Stimulated activated CD4-positive, alpha-beta T cell treated with anti-CD3 and anti-CD28 coated beads, Interleukin-2, amount 100 ng/mL, for 24 hours (primary cell): Measurements from ENCODE around the gene HIGD2A.

ENCODE experiments used
- DNase-seq, 2 donors: peaks; one replicate each; pipeline ENCODE4 v3.0.0-alpha.2; 2020

The HIGD2A gene, protein sequence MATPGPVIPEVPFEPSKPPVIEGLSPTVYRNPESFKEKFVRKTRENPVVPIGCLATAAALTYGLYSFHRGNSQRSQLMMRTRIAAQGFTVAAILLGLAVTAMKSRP

DNA sequence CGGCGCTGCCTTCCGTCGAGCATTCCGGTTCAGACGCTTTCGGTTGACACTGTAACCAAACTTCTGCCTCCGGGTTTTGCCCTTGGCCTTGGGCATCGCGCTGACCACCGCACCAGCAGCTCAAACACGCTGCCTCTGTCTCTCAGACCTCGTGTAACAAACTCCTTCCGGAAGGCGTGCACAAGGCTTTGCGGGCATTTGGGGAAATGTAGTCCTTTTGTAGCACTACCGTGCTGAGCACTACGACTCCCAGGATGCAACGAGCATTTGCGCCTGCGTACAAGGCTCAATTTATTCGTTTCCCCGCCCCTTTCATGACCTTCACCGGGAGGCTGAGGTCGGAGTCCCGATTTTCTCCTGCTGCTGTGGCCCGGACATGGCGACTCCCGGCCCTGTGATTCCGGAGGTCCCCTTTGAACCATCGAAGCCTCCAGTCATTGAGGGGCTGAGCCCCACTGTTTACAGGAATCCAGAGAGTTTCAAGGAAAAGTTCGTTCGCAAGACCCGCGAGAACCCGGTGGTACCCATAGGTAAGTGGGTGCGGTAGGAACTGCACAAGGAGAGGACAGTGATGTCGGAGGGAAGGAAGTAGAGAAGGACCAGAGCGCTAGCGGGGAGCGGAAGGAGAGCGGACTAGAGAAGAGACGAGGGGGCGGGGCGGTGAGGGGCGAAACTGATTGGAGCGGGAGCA is at the start of gene HIGD2A, which contains the start of gene NOP16:
Gene HIGD2A (plus strand): TSS at position 308 of the 691 bp plus-strand sequence. CDS start 69 bp downstream, at position 377.
Gene NOP16 (minus strand): TSS at position 155 of the 691 bp plus-strand sequence. CDS start 59 bp downstream, at position 96.
- DNase-seq: peak; percentile 99 to 100

DNA sequence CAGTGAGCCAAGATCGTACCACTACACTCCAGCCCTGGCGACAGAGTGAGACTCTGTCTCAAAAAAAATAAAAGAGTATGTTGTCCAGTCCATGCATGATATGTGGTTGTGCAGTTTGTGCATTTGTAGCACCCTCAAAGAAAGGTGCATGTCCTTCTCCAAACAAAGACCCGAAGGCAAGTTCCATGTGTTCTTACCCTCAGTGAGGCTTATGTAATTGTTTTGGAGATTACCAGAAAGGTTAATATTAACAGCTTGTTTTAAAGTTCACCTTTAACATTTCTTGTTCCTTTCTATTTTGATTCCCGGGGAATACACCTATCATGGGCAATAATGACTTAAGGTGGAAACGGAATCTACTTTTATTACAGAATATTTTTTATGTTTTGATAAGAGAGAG is 49.2 kb upstream of the HIGD2A start:
- no peak for DNase-seq

DNA sequence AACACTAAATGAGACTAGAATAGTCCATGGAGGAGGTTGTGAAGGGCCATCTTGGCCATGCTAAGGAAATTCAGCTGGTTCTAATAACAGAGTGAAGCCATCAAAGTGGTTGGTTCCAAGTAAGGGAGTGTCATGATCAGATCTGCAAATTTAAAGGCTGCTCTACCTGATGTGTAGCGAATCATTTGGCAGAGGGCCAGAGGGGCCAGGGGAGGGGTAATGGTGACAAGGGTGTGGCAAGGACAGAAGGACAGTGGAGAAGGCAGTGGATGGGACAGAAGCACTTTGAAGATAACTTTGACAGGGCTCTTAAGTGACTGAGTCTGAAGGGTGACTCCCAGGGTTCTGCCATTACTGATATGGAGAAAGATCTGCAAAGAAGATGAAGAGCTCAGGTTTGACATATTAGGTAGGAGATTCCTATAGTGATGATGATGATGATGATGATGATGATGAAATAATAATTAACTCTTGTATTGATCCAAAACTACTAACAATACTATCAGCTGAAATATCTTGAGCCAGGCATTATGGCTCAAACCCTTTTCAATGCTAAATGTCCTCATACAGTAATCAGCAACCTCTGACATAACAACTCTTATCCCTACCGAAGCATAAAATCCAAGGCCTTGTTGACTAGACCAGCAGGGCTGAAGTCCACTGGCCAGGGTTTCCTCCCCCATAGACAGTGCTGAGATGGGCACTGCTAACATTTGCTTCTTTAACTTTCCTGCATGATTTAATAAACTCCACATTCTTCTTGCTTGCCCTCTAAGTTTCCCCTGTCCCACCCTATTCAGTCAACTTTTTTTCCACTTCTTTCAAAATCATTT is 47.0 kb upstream of the HIGD2A start:
- DNase-seq: no peak

DNA sequence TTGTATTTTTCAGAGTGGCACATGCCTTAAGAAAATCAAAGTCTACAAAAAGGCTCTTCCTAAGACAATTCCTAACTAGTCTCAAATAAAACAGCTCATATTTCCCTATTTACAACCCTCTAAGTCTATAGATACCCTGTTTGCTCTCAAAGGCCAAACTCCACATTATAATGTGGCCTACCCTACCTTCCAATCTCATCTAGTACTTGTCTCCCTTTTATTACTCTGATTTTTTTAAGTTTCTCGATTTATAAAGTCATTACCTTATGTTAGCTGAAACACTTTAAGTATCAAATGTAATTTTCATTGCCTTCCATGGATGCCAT is 46.4 kb upstream of the HIGD2A start:
- no peak for DNase-seq

DNA sequence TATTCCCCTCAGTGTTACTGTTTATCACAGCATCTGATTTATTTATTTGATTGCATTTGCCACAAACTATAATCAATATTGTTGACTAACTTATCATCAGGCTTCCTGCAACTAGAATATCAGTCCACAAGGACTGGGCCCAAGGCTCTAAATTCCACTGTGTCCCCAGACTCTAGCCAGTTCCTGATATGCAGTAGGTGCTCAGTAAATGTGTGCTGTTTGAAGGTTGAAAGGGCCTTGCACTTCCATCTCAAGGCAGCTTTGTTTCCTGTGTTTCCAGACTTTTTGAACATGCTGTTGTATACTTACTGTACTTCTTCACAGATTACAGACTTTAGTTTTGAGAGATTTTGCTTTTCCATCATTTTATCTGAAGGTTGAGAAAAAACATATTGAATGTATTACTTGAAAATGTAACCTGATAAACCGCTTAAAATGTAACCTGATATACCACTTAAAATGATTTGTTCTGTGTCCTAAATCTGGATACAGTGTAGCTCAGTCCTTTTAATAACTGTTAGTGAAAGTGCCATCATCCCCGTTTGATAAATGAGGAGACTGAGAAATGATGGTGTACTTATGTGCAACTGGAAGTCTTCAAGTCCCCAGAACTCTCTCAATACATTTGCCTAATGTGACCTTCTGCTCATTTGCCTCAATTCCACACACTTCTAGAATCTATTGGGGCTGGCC is 45.6 kb upstream of the HIGD2A start:
- no peak for DNase-seq

DNA sequence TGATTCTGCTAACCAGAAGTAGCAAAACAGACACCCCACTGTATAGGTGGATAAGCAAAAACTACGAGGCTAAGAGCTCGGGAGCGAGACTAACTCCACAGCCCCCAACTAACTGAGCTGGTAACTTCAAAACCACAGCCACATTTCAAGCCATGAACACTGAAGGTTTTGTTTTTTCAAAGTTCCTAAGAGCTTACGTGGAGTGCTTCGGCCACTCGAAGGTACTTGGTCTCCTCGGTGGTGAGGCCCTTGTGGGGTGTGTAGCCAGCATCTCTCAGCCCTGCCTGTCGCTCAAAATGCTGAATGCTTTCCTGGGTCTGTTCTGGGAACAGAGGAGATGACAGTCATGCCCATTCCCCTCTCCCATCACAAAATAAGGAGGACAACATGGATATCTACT is 38.1 kb upstream of the HIGD2A start:
- DNase-seq: no peak

DNA sequence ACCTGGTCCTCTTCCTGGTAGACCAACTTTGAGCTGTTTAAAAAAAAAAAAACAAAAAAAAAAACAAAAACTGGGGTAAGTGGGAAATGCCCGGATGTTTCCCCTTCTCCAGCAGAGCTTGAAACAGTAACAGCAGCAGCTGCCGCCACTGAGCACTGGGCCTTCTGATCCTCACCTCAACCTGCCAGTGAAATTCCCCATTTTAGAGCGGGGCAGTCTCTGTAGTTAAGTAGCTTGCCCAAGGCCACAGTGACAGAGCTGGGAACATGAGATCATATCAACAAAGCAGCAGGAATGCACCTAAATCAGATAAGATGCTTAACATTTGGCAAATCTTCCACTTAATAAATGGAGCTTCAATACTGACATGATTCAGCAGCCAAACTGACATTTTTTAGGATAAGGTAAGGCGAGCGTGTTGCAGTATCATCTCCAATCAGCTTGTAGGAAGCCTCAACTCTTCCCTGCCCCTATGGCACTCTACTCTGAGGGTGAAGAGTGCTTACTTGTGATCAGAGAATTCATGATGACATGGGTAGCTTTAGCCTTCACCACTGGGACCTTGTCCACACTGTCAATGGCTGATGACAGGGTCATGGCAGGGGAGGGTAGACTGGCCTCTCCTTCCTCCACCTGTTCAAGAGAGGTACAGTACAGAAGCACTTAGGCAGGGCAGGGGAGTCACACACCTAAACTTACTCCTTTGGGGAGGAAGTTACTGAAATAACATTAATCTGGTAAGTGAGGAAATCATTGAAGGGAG is 36.3 kb upstream of the HIGD2A start:
- DNase-seq: no peak

DNA sequence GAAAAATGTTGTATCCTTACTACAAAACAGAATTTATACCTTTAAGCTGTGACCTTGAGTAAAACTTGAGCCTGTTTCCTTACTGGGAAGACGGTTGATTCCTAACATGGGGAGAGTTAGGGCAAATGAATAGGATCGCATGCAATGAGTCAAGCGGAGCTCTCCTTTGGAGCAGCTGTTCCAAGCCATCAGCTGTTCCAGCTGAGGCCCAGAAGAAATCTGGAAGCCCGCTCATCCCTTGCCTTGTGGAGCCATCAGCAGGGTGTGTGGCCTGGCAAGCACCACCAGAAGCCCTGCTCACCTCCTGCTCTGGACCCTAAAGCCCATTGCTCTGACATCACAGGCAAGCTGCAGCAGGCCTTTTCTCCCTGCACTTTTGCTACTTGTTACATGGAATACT is 35.0 kb upstream of the HIGD2A start:
- no peak for DNase-seq

DNA sequence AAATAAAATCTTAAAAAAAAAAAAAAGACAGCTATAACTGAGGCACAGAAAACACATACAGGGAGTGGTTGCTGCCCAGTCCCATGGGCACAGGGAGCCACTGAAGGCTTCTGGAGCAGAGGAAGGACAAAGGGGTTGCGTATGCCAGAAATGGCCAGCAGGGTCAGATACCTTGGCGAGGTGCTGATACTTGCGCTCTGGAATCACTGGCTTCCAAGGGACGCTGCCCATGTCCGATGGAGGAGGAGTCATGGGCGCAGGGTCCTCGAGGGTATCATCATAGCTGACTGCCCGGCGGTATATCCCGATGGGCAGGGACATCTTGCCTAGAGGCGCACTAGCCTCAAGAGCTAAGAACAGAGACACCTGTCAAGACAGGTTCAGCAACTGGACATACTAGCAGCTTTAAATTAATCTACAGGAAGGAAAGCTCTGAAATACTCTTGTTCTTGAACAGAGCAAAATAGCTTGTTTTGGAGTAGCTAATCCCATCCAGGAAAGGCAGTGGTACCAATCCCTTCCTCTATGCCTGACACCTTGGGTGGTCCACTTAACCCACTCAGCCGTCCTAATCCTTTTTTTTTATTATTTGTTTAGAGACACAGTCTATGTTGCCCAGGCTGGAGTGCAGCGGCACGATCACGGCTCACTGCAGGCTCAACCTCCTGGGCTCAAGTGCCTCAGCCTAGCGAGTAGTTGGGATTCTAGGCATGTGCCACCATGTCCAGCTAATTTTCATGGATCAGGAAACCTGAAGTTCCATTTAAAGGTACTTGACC is 33.0 kb upstream of the HIGD2A start:
- no peak for DNase-seq

DNA sequence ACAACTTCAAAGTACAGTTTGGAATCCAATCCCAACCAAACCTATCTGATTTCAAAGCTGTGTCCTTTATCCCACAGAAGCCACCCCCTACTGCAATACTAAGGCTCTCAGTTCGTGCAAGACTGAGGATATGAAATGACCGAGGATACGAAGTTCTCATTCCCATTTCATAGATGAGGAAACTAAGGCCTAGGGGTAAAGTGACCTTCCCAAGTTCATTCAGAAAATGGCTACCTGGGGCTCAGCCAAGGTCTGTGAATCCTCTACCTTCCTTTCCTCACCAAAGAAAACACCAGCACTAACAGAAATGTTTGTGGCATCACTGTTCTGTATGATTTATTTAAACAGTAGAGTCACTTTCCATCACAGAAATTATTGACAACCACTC is 32.4 kb upstream of the HIGD2A start:
- no peak for DNase-seq

DNA sequence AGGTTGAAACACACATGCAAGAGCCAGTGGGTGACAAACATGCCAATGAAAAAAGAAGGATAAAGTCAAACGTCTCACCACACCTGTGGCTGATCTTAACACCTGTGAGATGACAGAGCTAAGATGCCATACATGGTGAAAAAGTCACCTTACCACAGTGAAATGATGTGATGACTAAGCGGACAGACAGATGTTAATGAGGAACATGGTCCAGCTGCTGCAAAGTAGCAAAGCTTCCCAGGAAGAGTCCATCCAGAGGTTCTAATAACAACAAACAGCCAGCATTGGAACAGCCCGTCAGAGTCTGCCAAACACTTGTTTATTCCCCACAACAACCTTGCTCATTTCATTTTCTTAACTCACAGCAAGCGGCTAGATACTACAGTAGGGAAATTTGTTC is 28.9 kb upstream of the HIGD2A start:
- no peak for DNase-seq

DNA sequence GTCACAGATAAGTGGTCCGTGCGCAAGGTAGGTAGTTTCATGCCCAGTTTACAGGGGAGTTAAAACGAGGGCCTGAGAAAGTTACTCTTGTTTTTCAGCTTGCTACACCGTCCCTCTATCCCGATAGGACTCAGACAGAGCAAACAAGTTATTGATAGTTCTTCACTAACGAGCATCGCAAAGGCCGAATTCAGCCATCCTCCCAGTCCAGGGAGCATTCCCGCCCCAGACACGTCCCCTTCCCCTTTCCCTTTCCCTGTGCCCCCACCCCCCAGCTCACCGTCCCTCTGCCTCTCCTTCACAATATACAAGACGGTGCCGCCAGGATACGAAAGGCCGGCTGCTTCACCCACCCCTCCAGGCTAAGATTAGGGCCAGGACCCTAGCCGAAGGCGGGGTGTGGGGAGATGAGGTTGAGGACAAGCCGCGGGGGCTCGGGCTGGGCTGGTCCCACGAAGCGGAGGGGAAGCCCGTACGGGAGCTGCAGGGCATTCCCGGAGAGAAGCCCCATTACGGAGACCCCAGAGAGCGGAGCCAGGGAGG is 27.6 kb upstream of the HIGD2A start:
- peak; percentile 26 to 32 for DNase-seq

DNA sequence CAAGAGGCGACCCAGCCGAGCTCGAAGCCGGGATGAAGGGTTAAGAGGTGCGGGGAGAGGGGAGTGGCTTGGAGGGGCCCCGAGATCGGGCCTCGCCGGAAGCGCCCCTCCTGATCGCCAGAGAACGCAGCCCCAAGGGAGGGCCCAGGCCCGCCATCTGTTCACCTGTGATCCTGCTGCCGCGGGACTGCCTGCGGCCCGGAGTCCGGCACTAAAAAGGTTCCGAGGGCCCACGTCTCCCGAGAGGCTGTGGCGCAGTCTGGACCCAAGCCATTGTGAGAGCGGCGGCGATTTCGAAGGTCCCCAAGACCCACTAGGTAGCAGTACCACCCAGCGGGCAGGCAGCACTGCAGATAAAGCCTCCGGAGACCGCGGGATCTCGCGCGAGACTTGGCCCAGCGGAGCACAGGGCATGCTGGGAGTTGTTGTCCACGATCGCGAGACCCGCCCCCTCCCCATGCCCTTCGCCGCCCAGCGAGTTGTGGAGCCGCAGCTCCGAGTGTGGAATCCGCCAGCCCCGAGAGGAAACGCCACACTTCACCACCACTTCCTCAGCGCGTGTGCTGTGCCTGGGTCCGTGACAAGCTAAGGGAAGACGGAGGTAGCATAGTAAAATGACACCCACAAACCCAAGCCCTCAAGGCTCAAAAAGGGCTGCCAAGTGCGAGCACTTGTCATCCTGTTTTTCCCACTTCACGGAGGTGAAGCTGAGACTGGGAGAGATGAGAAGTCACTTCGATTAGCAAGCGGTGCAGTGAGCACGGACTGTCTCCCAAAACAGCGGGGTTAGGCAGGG is 26.9 kb upstream of the HIGD2A start, which contains the start of gene KIAA1191:
Gene KIAA1191 (minus strand): TSS at position 328 of the 796 bp plus-strand sequence. CDS start 2,256 bp downstream, outside the sequence.
- peak; percentile 95 to 96 for DNase-seq

DNA sequence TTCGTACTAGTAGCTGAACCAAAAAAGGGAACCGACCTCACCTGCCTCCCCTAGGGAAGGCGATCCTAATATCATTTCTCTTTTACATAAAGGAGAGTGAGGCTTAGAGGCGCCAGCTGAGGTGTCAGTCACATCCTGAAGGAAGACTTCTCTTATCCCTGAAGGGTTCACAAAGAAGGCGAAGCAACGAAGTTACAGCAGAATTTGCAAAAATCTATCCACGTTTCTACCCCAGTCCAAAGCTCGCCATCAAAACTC is 26.4 kb upstream of the HIGD2A start:
- DNase-seq: no peak

DNA sequence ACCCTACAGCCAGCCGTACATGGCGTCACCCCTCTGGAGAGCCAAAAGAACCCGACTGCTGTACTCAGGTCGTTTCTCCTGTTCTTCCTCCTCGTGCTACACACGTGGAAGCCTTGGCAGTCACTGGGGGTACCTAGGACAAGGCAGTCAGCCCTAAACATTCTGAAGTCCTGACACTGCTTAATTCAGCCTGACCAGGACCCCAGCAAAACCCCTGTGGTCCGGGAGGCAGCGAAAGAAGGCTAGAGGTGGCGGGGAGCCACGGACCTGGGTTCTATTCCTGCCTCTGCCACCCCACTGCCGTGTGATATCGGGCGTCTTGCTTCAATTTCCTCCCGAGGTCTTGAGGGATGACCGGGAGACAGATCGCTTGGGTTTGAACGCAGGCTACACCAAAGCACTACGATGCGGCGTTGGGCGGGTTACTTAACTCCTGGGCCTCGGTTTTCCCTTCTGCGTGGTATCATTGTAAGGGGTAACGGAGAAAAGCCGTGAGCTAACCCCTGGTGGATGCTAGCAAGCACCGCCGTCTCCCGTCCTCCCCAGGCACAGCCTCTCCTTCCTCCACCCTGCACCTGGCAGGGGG is 23.7 kb upstream of the HIGD2A start:
- DNase-seq: no peak

DNA sequence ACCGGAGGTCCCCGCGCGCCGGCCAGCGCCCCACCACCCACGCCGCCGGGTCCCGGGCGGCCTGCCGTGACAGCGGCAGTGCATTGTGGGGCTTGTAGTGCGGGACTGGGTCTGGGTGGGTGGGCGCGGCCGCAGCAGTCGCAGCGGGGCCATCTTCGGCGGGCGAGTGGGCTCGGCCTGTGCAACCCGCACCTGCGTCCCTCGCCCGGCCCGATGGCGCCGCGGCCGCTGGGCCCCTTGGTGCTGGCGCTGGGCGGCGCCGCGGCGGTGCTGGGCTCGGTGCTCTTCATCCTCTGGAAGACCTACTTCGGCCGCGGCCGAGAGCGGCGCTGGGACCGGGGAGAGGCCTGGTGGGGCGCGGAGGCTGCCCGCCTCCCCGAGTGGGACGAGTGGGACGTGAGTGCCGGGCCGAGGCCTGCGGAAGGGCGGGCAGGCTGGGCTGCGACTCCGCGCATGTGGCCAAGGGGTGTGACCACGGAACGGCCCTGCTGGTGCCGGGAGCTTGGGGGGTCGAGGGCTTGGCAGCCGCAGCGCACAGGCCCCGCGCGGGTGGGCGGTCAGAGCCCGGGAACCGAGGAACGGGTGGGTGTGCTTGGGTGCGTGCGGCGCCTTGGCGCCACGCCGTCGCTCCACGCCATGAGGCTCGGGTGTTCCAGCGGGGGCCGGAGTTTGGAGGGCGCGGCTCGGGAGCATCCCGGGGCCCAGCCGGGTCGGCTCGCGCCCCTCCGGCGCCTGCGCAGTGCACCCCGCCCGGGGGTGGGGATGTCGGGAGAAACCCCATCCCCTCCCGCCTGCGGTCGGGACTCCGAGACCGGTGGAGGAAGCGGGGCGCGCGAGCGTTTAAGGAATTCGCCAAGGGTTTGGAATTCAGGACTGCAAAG is 23.0 kb upstream of the HIGD2A start, which contains the start of gene ARL10:
Gene ARL10 (plus strand): TSS at position 137 of the 881 bp plus-strand sequence. CDS start 77 bp downstream, at position 214.
- DNase-seq: peak; percentile 69 to 75

DNA sequence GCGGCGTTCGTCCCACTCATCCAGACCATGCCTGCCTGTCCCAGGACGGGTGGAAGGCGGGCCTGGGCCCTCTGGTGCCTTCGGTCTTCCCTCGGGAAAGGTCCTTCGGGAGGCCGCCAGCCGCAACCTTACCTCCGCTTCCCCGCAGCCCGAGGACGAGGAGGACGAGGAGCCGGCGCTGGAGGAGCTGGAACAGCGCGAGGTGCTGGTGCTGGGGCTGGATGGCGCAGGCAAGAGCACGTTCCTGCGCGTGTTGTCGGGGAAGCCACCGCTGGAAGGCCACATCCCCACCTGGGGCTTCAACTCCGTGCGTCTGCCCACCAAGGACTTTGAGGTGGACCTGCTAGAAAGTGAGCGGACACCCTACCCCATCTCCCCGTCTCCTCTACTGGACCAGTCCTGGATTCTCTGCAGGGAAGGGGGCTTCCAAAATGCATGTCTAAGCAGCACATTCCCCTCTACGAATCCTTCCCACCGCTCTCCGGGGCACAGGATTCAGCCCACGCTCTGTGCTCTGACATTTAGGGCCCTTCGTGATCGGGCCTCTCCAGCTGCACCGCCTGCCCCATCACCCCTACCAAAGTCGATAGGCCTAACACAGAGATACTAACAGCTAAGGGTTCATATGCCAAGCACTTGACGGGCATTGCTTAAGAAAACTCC is 22.2 kb upstream of the HIGD2A start:
- DNase-seq: no peak

DNA sequence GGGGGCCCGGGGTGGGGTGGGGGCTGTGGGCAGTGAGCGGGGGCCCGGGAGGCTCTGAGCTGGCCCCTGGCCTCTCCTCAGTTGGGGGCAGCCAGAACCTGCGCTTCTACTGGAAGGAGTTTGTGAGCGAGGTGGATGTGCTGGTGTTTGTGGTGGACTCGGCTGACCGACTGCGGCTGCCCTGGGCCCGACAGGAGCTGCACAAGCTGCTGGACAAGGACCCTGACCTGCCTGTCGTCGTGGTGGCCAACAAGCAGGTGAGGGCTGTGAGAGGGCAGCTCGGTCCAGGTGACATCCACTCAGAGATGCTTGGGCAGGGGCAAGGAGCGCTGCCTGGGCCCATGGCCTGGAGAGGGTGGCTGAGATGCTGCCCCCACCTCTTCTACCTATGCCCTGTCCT is 19.8 kb upstream of the HIGD2A start:
- no peak for DNase-seq
